ENCODE data around the gene SLC41A1. TPM values are rescaled to one million over a fixed set of nuclear protein-coding genes. Genes with fewer than 3 reads are reported as not detected.

Gene SLC41A1
- total and polyA plus RNA-seq, 9 of the 15 experiments (the other 6 are each of a cell fraction or from before 2014, with no cell fraction given): 4.1 to 29.3 (median 11.4) TPM

GRCh38 chr1:205791568-205792180, 21.3 kb downstream of the SLC41A1 start (continued):
- TF ChIP-seq ZBTB49 (CRISPR knock-in tag; IDR thresholded peaks at IDR 0.05; ENCODE audit: borderline replicate concordance): no peak
- no peak for TF ChIP-seq BRD9 (IDR thresholded peaks at IDR 0.05; ENCODE audit: low read depth, partially characterized antibody)
- 0 out of 2 replicates have a peak, but pooled peaks have one; percentile 14 for TF ChIP-seq BHLHE40 (IDR thresholded peaks at IDR 0.05; ENCODE audit: low read length)
- no peak for TF ChIP-seq FOXJ3 (CRISPR knock-in tag; IDR thresholded peaks at IDR 0.05)
- TF ChIP-seq PCBP1 (IDR thresholded peaks at IDR 0.05; ENCODE audit: low read depth, low read length, poor library complexity, severe bottlenecking): no peak
- TF ChIP-seq SNIP1 (IDR thresholded peaks at IDR 0.05; ENCODE audit: low read depth): no peak
- TF ChIP-seq TRIM24 (IDR thresholded peaks at IDR 0.05): no peak
- TF ChIP-seq STAG1 (CRISPR knock-in tag; IDR thresholded peaks at IDR 0.05; ENCODE audit: borderline replicate concordance): peak; percentile 68; the same call in 1 of the 2 replicates
- no peak for TF ChIP-seq MEIS2 (IDR thresholded peaks at IDR 0.05; ENCODE audit: partially characterized antibody)
- TF ChIP-seq FOXM1 (IDR thresholded peaks at IDR 0.05; ENCODE audit: low read depth): no peak
- no peak for TF ChIP-seq FOXM1 (CRISPR knock-in tag; IDR thresholded peaks at IDR 0.05; ENCODE audit: low read depth)
- TF ChIP-seq HDGF (IDR thresholded peaks at IDR 0.05): peak; percentile 40; the same call in 1 of the 2 replicates
- TF ChIP-seq ZNF696 (CRISPR knock-in tag; conservative IDR thresholded peaks at IDR 0.05): no peak
- TF ChIP-seq RNF219 (CRISPR knock-in tag; IDR thresholded peaks at IDR 0.05): no peak
- no peak for TF ChIP-seq ILF3 (IDR thresholded peaks at IDR 0.05; ENCODE audit: borderline replicate concordance)
- no peak for TF ChIP-seq E2F6 (IDR thresholded peaks at IDR 0.05; ENCODE audit: borderline replicate concordance in 1 of 2, extremely low read depth in 1 of 2, insufficient read depth in 1 of 2, insufficient read length in 1 of 2, low read depth in 1 of 2, low read length in 1 of 2, poor library complexity in 1 of 2, severe bottlenecking in 1 of 2)
- no peak for TF ChIP-seq DIDO1 (tag; IDR thresholded peaks at IDR 0.05; ENCODE audit: low read depth)
- TF ChIP-seq ZBTB34 (CRISPR knock-in tag; IDR thresholded peaks at IDR 0.05): no peak
- TF ChIP-seq ELK1 (CRISPR knock-in tag; IDR thresholded peaks at IDR 0.05): no peak

Data from K562 (cell line).